Rectal smooth muscle tissue (tissue), 1 donor: ENCODE measurements around the gene POU3F1.
A peak's percentile ranks its signal among the peaks of the same experiment; 100 is the strongest.

ENCODE experiments used
- H3K27ac ChIP-seq: one replicate; pipeline ENCODE4 v1.7.0; 2013; ENCODE audit warnings: low read depth, low read length, inconsistent platforms
- H3K27me3 ChIP-seq: one replicate; pipeline ENCODE4 v1.7.0; 2013; ENCODE audit warnings: low read length; ENCODE audit not compliant: control insufficient read depth, insufficient read depth
- H3K36me3 ChIP-seq: one replicate; pipeline ENCODE4 v1.7.0; 2013; ENCODE audit warnings: low read length; ENCODE audit not compliant: control insufficient read depth, insufficient read depth
- H3K4me1 ChIP-seq: one replicate; pipeline ENCODE4 v1.7.0; 2013; ENCODE audit warnings: low read length; ENCODE audit not compliant: control insufficient read depth, insufficient read depth
- H3K4me3 ChIP-seq: one replicate; pipeline ENCODE4 v1.7.0; 2013; ENCODE audit warnings: low read length
- H3K9ac ChIP-seq: one replicate; pipeline ENCODE4 v1.7.0; 2013; ENCODE audit warnings: low read length

Gene POU3F1

GRCh38 chr1:38028105-38028591 lies 18.4 kb downstream of the POU3F1 start:
- H3K27ac ChIP-seq = no peak overlapping the region

GRCh38 chr1:38027201-38028104 lies 19.1 kb downstream of the POU3F1 start:
- H3K9ac ChIP-seq = no peak overlapping the region
- no peaks in the 10 kb centered on the region for H3K27me3 ChIP-seq
- no peak overlapping the region for H3K27ac ChIP-seq
- H3K4me3 ChIP-seq = no peak overlapping the region
- H3K4me1 ChIP-seq = peaks cover 12% of the 10 kb centered on the region
- H3K36me3 ChIP-seq = peaks cover 21% of the 10 kb centered on the region

More at GRCh38 chr1:38028105-38028591, 18.4 kb downstream of the POU3F1 start:
- Histone ChIP-seq H3K27me3 (no peaks in the 10 kb centered on the region), H3K4me3 (no peak overlapping the region), H3K4me1 (peaks cover 12% of the 10 kb centered on the region), H3K36me3 (peaks cover 17% of the 10 kb centered on the region), H3K9ac (no peak overlapping the region)

- Histone ChIP-seq H3K9ac (no peak overlapping the region), H3K27ac (no peak overlapping the region), H3K4me3 (no peak overlapping the region), H3K36me3 (peaks cover 22% of the 10 kb centered on the region), H3K27me3 (no peaks in the 10 kb centered on the region), H3K4me1 (peaks cover 12% of the 10 kb centered on the region)
Observed at GRCh38 chr1:38026592-38027200, 19.9 kb downstream of the POU3F1 start.

GRCh38 chr1:38025664-38026063 lies 20.9 kb downstream of the POU3F1 start:
- no peak overlapping the region for H3K4me3 ChIP-seq
- H3K36me3 ChIP-seq = peaks cover 22% of the 10 kb centered on the region
- no peak overlapping the region for H3K9ac ChIP-seq
- H3K4me1 ChIP-seq = peaks cover 12% of the 10 kb centered on the region
- no peak overlapping the region for H3K27ac ChIP-seq
- H3K27me3 ChIP-seq = no peaks in the 10 kb centered on the region

- Histone ChIP-seq H3K36me3 (peaks cover 27% of the 10 kb centered on the region), H3K4me3 (no peak overlapping the region), H3K27me3 (no peaks in the 10 kb centered on the region), H3K9ac (no peak overlapping the region), H3K27ac (no peak overlapping the region), H3K4me1 (peaks cover 8% of the 10 kb centered on the region)
Observed at GRCh38 chr1:38025233-38025632, 21.4 kb downstream of the POU3F1 start.

- Histone ChIP-seq H3K27ac (no peak overlapping the region), H3K4me3 (no peak overlapping the region), H3K9ac (no peak overlapping the region), H3K27me3 (no peaks in the 10 kb centered on the region), H3K36me3 (peaks cover 45% of the 10 kb centered on the region), H3K4me1 (peaks cover 2% of the 10 kb centered on the region)
Observed at GRCh38 chr1:38022810-38023209, 23.8 kb downstream of the POU3F1 start.

GRCh38 chr1:38021969-38022368 lies 24.6 kb downstream of the POU3F1 start:
- no peaks in the 10 kb centered on the region for H3K27me3 ChIP-seq
- peaks cover 7% of the 10 kb centered on the region for H3K4me1 ChIP-seq
- no peak overlapping the region for H3K9ac ChIP-seq
- no peak overlapping the region for H3K27ac ChIP-seq
- H3K4me3 ChIP-seq = no peak overlapping the region
- peaks cover 47% of the 10 kb centered on the region for H3K36me3 ChIP-seq

GRCh38 chr1:38020396-38020795 lies 26.2 kb downstream of the POU3F1 start:
- H3K4me1 ChIP-seq = peaks cover 22% of the 10 kb centered on the region
- H3K4me3 ChIP-seq = no peak overlapping the region
- H3K27ac ChIP-seq = no peak overlapping the region
- no peak overlapping the region for H3K9ac ChIP-seq
- H3K27me3 ChIP-seq = no peaks in the 10 kb centered on the region
- peaks cover 40% of the 10 kb centered on the region for H3K36me3 ChIP-seq

- Histone ChIP-seq H3K27me3 (no peaks in the 10 kb centered on the region), H3K9ac (no peak overlapping the region), H3K27ac (peak overlapping the region; percentile 40), H3K36me3 (peaks cover 32% of the 10 kb centered on the region), H3K4me1 (peaks cover 33% of the 10 kb centered on the region), H3K4me3 (no peak overlapping the region)
Observed at GRCh38 chr1:38018864-38019343, 27.7 kb downstream of the POU3F1 start.

- Histone ChIP-seq H3K27me3 (no peaks in the 10 kb centered on the region), H3K9ac (no peak overlapping the region), H3K27ac (peak overlapping the region; percentile 89), H3K4me1 (peaks cover 40% of the 10 kb centered on the region), H3K4me3 (peak overlapping the region; percentile 8), H3K36me3 (peaks cover 24% of the 10 kb centered on the region)
Observed at GRCh38 chr1:38015978-38016725, 30.4 kb downstream of the POU3F1 start.

GRCh38 chr1:38014724-38015424 lies 31.7 kb downstream of the POU3F1 start:
- H3K27ac ChIP-seq = peak overlapping the region; percentile 89

More at GRCh38 chr1:38014724-38015424, 31.7 kb downstream of the POU3F1 start:
- H3K4me3 ChIP-seq = no peak overlapping the region
- no peak overlapping the region for H3K9ac ChIP-seq
- peaks cover 40% of the 10 kb centered on the region for H3K4me1 ChIP-seq
- H3K27me3 ChIP-seq = no peaks in the 10 kb centered on the region
- H3K36me3 ChIP-seq = peaks cover 17% of the 10 kb centered on the region
